Activated CD8-positive, alpha-beta memory T cell treated with anti-CD3 and anti-CD28 coated beads for 1 hour (primary cell): ENCODE measurements around the gene PRSS2.

ENCODE experiments used
- DNase-seq, 2 donors: peaks; one replicate each; pipeline ENCODE4 v3.0.0-alpha.2; 2020; ENCODE audit warnings: low read depth in 1 of 2; ENCODE audit errors: extremely low read depth in 1 of 2

PRSS2 gene

GRCh38 chr7:142819530-142819929 lies 48.8 kb downstream of the PRSS2 start:
- DNase-seq: no peak

GRCh38 chr7:142822714-142823113 lies 51.9 kb downstream of the PRSS2 start:
- no peak for DNase-seq
